Prostate gland (tissue), 2 donors: ENCODE results near the gene RGMB. TPM values are rescaled to one million over a fixed set of nuclear protein-coding genes. Genes with fewer than 3 reads are reported as not detected.

Source experiments
- DNase-seq: peaks from one replicate; pipeline ENCODE4 v3.0.0-alpha.2; 2019; ENCODE audit warnings: low spot score
- H3K27ac ChIP-seq, 2 donors: fragments of 200-600 bp; sonication (generic); 2 replicates each; pipeline ENCODE4 v1.5.1; 2017 to 2019
- H3K27me3 ChIP-seq: fragments of 200-600 bp; sonication (generic); replicated peaks from 2 replicates; pipeline ENCODE4 v1.5.1; 2019; ENCODE audit not compliant: insufficient read depth
- H3K36me3 ChIP-seq, 2 donors: fragments of 200-600 bp; sonication (generic); 1 replicate in 1 of 2; 2 replicates in 1 of 2; pipeline versions ENCODE4 v1.5.1 to v1.8.1; 2017 to 2019
- H3K4me1 ChIP-seq: fragments of 200-600 bp; sonication (generic); replicated peaks from 2 replicates; pipeline ENCODE4 v1.5.1; 2019
- H3K4me3 ChIP-seq, 2 donors: fragments of 200-600 bp; sonication (generic); 2 replicates each; pipeline ENCODE4 v1.5.1; 2017 to 2019
- H3K9me3 ChIP-seq: fragments of 200-600 bp; sonication (generic); 2 replicates; pipeline ENCODE4 v1.5.1; 2017
- POLR2A ChIP-seq: fragments of 450-650 bp; IDR thresholded peaks from one replicate; pipeline ENCODE4 v1.6.1; 2016; ENCODE audit warnings: antibody characterized with exemption, mild to moderate bottlenecking
- POLR2AphosphoS5 ChIP-seq: sonication (generic); formaldehyde crosslinking; IDR thresholded peaks from one replicate; pipeline ENCODE4 v1.6.1; 2017; ENCODE audit warnings: antibody characterized with exemption
- WGBS: methylation state at CpG from one replicate; pipeline ENCODE4 v1.1.5; 2018; 5-methylcytosine and 5-hydroxymethylcytosine counted together
- intact Hi-C: fragments of 100-400 bp; cut with DNase I; formaldehyde crosslinking; loops from one replicate; pipeline ENCODE4 v1.14.2; 2022
- total RNA-seq, 2 donors: library from RNA; depleted of rRNA; stranded (reverse); fragments of >200 nt; gene quantifications; one replicate each; pipeline ENCODE4 v1.1.0, GENCODE V29; 2016
- TF ChIP-seq, protein P1 (sequence below), 4 experiments: fragments of 200-600 bp in 2 of 4; fragments of 450-650 bp in 2 of 4; sonication (generic) in 2 of 4; IDR thresholded peaks; 1 replicate in 3 of 4; 2 replicates in 1 of 4; pipeline ENCODE4 v1.5.1; 2016 to 2019; ENCODE audit warnings: antibody characterized with exemption in 4 of 4, mild to moderate bottlenecking in 2 of 4, moderate library complexity in 2 of 4

The RGMB gene
- total RNA-seq, 2 donors from 2014 or later = 56.5 to 62.2 TPM

DNA sequence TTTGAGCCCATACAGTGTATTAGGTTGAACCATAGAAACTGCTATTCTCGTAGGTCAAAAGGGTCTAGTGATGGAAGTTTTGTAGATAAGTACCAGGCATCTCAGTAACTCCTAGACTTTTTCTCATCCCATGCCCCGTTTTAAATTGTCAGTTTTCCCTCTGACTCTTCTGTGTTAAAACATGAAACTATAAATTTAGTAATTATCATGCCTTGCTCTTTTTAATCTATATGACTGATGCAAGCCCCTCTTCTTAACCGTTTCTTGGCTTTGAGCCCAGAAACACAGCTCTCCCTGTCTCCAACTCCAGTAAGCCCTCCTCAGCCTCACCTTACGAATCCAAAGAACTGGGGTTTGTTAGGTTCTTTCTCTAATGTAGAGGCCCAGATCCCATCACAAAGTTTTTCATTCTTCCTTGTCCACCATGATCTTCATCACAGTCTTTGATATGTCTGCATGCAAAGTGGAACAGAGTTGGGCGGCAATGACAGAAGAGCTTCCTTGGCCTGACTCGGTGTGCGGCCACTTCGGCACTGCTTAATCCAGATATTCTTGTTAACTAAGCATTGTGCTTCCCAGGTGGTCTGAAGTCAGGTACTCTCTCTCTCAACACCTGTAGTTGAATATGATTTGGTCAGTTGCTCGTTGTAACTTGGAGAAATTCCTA lies 21.1 kb downstream of the RGMB start:
- TF ChIP-seq POLR2AphosphoS5 = no peak
- TF ChIP-seq, protein P1, sequence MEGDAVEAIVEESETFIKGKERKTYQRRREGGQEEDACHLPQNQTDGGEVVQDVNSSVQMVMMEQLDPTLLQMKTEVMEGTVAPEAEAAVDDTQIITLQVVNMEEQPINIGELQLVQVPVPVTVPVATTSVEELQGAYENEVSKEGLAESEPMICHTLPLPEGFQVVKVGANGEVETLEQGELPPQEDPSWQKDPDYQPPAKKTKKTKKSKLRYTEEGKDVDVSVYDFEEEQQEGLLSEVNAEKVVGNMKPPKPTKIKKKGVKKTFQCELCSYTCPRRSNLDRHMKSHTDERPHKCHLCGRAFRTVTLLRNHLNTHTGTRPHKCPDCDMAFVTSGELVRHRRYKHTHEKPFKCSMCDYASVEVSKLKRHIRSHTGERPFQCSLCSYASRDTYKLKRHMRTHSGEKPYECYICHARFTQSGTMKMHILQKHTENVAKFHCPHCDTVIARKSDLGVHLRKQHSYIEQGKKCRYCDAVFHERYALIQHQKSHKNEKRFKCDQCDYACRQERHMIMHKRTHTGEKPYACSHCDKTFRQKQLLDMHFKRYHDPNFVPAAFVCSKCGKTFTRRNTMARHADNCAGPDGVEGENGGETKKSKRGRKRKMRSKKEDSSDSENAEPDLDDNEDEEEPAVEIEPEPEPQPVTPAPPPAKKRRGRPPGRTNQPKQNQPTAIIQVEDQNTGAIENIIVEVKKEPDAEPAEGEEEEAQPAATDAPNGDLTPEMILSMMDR (IDR thresholded peaks at IDR 0.05) = no peak
- no peak for TF ChIP-seq POLR2A
- 75% methylated on average over 9 of the region's 9 CpGs for WGBS
- H3K9me3 ChIP-seq = no peaks in the 10 kb centered on the region
- intact Hi-C loops = no loop called here
- H3K36me3 ChIP-seq = peaks cover 0 to 4% of the 10 kb centered on the region in 2 donors
- no peaks in the 10 kb centered on the region for H3K27me3 ChIP-seq
- no peak overlapping the region for H3K4me3 ChIP-seq
- H3K27ac ChIP-seq = no peak overlapping the region
- peaks cover 4% of the 10 kb centered on the region for H3K4me1 ChIP-seq
- no peak for DNase-seq

DNA sequence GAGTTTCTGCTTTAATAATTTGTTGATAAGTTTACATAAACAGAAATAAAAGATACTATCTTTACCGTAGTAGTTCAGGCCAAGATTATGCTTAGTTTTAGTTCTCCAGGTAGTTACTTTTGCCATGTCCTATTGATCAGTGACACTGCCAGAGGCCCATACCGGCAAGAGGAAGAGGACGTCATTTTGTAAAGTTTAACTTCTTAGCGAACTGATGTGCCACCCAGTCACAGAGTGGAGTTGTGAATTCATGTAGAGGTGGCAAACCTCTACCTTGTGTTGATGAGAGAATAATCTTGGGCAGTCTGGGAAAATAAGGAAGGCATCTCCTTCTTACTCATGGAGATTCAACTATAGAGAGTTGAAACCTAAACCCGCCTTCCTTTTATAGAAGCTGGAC lies 21.8 kb downstream of the RGMB start:
- Histone ChIP-seq H3K4me3 (no peak overlapping the region), H3K36me3 (peaks cover 0 to 4% of the 10 kb centered on the region in 2 donors), H3K4me1 (peaks cover 4% of the 10 kb centered on the region), H3K27me3 (no peaks in the 10 kb centered on the region), H3K9me3 (no peaks in the 10 kb centered on the region), H3K27ac (no peak overlapping the region)
- intact Hi-C loops = no loop called here
- WGBS = 73% methylated on average over 5 of the region's 5 CpGs
- TF ChIP-seq POLR2AphosphoS5 = no peak
- TF ChIP-seq, protein P1 (IDR thresholded peaks at IDR 0.05) = no peak
- TF ChIP-seq POLR2A = no peak
- DNase-seq = no peak

DNA sequence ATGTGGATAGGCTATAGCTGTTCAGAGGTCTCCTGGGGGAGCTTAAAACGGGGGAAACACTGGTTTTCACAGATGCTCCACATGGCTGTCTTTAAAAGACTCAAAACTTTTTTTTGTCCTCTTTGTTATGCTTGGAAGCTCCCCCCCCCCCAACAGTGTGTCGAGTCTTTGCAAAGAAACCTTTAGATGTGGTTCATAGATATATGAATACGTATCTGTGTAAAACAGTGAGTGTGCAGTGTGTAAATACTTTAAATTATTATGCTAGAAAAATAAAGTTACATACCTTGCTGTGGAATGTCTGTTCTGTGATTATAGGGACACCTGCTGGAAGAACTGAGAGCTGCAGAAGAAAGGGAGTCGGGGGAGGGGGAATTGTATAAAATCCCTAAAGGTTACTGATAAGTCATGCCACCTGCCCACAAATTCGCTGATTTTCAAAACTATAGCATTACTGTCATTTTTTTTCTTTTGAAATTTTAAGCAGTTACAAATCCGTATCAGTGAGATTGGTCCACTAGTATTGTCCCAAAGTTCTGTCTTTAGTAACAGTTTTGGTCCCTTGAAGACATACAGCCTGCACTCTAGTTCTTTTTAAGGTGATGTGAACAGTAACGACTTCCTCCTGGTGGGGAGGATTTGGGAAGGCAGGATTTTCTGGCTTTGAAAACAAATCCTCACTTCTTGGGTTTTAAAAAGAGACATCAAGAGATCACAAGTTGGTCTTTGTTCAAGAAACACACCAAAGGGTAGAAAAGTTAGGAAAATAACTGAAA lies 22.9 kb downstream of the RGMB start:
- no peak overlapping the region for H3K27ac ChIP-seq
- no peaks in the 10 kb centered on the region for H3K27me3 ChIP-seq
- 10% methylated on average over 7 of the region's 7 CpGs for WGBS
- H3K4me1 ChIP-seq = peaks cover 4% of the 10 kb centered on the region
- DNase-seq = no peak
- intact Hi-C loops = no loop called here
- H3K9me3 ChIP-seq = no peaks in the 10 kb centered on the region
- TF ChIP-seq, protein P1 (IDR thresholded peaks at IDR 0.05) = peak in 3 of 4 experiments; percentile 68 to 73 (median 68)
- no peak for TF ChIP-seq POLR2AphosphoS5
- TF ChIP-seq POLR2A = no peak
- no peak overlapping the region for H3K4me3 ChIP-seq
- H3K36me3 ChIP-seq = peaks cover 0 to 4% of the 10 kb centered on the region in 2 donors

DNA sequence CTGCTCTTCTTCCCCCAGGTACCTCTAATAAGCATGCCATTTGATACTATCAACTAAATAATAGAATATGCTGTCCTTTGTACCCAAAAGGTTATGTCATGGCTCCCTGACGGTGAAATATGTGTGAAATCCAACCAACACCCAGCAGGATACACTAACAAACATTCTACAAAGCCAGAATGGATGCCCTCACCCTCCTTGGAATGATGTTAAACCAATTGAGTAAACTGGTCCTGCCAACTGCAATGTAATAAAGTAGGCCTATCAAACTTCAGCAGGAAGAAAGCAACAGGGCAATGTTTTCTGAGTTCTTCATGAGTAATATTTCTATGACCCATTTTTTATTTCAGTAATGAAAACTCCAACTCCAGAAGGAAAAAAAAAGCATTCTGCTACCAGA lies 24.9 kb downstream of the RGMB start:
- Histone ChIP-seq H3K4me1 (peaks cover 4% of the 10 kb centered on the region), H3K36me3 (no peaks in the 10 kb centered on the region), H3K9me3 (no peaks in the 10 kb centered on the region), H3K27me3 (no peaks in the 10 kb centered on the region), H3K27ac (no peak overlapping the region), H3K4me3 (no peak overlapping the region)
- no peak for DNase-seq
- intact Hi-C loops = no loop called here
- WGBS = 76% methylated on average over 1 of the region's 1 CpG
- TF ChIP-seq POLR2AphosphoS5 (no peak), POLR2A (no peak)
- TF ChIP-seq, protein P1 (IDR thresholded peaks at IDR 0.05) = no peak

DNA sequence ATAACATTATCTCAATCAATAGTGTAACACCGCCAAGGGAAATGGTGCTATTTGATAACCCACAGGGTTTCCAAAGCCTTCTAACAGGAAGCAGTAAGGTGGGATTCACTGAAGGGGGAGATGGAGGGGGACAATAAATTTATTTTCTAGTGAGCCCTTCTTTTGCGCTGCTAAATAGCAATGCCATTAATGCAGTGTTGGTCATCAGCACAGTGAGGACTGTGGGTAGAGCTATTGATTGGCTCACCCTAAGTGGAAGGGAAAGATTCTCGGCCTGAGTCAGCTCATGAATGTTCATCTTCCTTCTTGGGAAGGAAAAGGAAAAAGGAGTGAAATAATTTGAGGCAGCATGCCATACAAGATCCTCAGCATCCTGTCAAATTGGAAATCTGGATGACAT lies 25.4 kb downstream of the RGMB start:
- Histone ChIP-seq H3K4me3 (no peak overlapping the region), H3K9me3 (no peaks in the 10 kb centered on the region), H3K4me1 (peaks cover 4% of the 10 kb centered on the region), H3K36me3 (no peaks in the 10 kb centered on the region), H3K27ac (no peak overlapping the region), H3K27me3 (no peaks in the 10 kb centered on the region)
- intact Hi-C loops = no loop called here
- WGBS = 98% methylated on average over 3 of the region's 3 CpGs
- DNase-seq = no peak
- TF ChIP-seq, protein P1 (IDR thresholded peaks at IDR 0.05) = no peak
- TF ChIP-seq POLR2AphosphoS5 (no peak), POLR2A (no peak)
